GM12878 (cell line): ENCODE data around the gene DHX30. TPM values are rescaled to one million over a fixed set of nuclear protein-coding genes. Genes with fewer than 3 reads are reported as not detected.

Experiments used
- ATAC-seq: fragments of 200-7000 bp; cut with Tn5 transposase; 3 replicates; pipeline ENCODE4 v1.9.1; 2020; ENCODE audit warnings: mild to moderate bottlenecking, moderate library complexity
- BruUV-seq: library from RNA; stranded (reverse); fragments of 400-500 nt; replicated peaks from 2 replicates; lab custom pipeline; 2021; lab: Mats Ljungman, UMichigan
- CTCF ChIA-PET: fragments of 300-600 bp; sonication (Branson Sonifier 250); formaldehyde crosslinking; extraction: SDS; loops from one replicate; lab custom pipeline; 2021; ENCODE audit warnings: inconsistent platforms; lab: Yijun Ruan, JAX
- POLR2A ChIA-PET: fragments of 350-600 bp; formaldehyde crosslinking; extraction: SDS; loops from one replicate; lab custom pipeline; 2021; ENCODE audit warnings: inconsistent platforms; lab: Charles Lee
- RAD21 ChIA-PET: fragments of 300-600 bp; sonication (Branson Sonifier 250); formaldehyde crosslinking; loops from one replicate; lab custom pipeline; 2023; ENCODE audit warnings: antibody characterized with exemption; ENCODE audit not compliant: unreplicated experiment; lab: Charles Lee
- SMC1A ChIA-PET: fragments of 300-600 bp; sonication (Branson Sonifier 250); formaldehyde crosslinking; loops from one replicate; lab custom pipeline; 2023; ENCODE audit not compliant: unreplicated experiment, uncharacterized antibody; lab: Charles Lee
- DNase-seq: peaks from one replicate; pipeline ENCODE4 v3.0.0-alpha.2; 2011; ENCODE audit warnings: low read depth, low spot score
- FAIRE-seq: peaks from 3 replicates; lab custom pipeline; 2011; peaks lifted over from hg19 to GRCh38; lab: Jason Lieb, UNC
- H2AFZ ChIP-seq: 2 replicates; pipeline ENCODE4 v1.6.0; 2011; ENCODE audit warnings: low read depth, low read length, control low read depth; ENCODE audit not compliant: control insufficient read depth
- H3K27ac ChIP-seq: 2 replicates; pipeline ENCODE4 v1.5.1; 2011; ENCODE audit warnings: control low read depth; ENCODE audit not compliant: control insufficient read depth, insufficient read depth
- H3K27me3 ChIP-seq, 2 experiments: replicated peaks in 1 of 2; 2 replicates each; pipeline versions ENCODE4 v1.6.0 to v1.6.1; 2011; ENCODE audit warnings: low read length in 1 of 2; ENCODE audit not compliant: control insufficient read depth in 2 of 2, insufficient read depth in 2 of 2
- H3K36me3 ChIP-seq, 2 experiments: 2 replicates each; pipeline ENCODE4 v1.5.1; 2011; ENCODE audit warnings: low read length in 1 of 2; ENCODE audit not compliant: control insufficient read depth in 2 of 2, insufficient read depth in 2 of 2
- H3K4me1 ChIP-seq: 2 replicates; pipeline ENCODE4 v1.6.1; 2011; ENCODE audit warnings: mild to moderate bottlenecking, low read length, moderate library complexity, mixed read lengths; ENCODE audit not compliant: control insufficient read depth, insufficient read depth
- H3K4me2 ChIP-seq: 2 replicates; pipeline ENCODE4 v1.6.0; 2011; ENCODE audit warnings: control low read depth; ENCODE audit not compliant: control insufficient read depth, insufficient read depth
- H3K4me3 ChIP-seq: fragments of 200-600 bp; sonication (generic); 2 replicates; pipeline ENCODE4 v1.5.1; 2016
- H3K79me2 ChIP-seq: 2 replicates; pipeline ENCODE4 v1.6.0; 2011; ENCODE audit warnings: low read length; ENCODE audit not compliant: control insufficient read depth, insufficient read depth
- H3K9ac ChIP-seq: 2 replicates; pipeline ENCODE4 v1.8.0; 2011; ENCODE audit warnings: low read length, control low read depth, mixed read lengths; ENCODE audit not compliant: control insufficient read depth, insufficient read depth
- H3K9me3 ChIP-seq: replicated peaks from 3 replicates; pipeline ENCODE4 v1.5.1; 2011; ENCODE audit warnings: mild to moderate bottlenecking, low read length; ENCODE audit not compliant: control insufficient read depth, insufficient read depth
- H4K20me1 ChIP-seq: 2 replicates; pipeline ENCODE4 v1.6.0; 2011; ENCODE audit not compliant: control insufficient read depth, insufficient read depth
- ESRRA ChIP-seq: IDR thresholded peaks from 2 replicates; pipeline ENCODE4 v1.6.1; 2012; ENCODE audit warnings: mild to moderate bottlenecking, low read length, improper control_type of control experiment
- HCFC1 ChIP-seq: fragments of 150-350 bp; IDR thresholded peaks from 2 replicates; pipeline ENCODE4 v1.6.1; 2014; ENCODE audit warnings: low read length
- IKZF1 ChIP-seq: fragments of 450-650 bp; conservative IDR thresholded peaks from 2 replicates; pipeline ENCODE4 v1.6.1; 2017; ENCODE audit warnings: antibody characterized with exemption, mild to moderate bottlenecking
- MXI1 ChIP-seq: fragments of 150-350 bp; IDR thresholded peaks from 2 replicates; pipeline ENCODE4 v1.6.1; 2011; ENCODE audit warnings: low read depth, mild to moderate bottlenecking, inconsistent platforms, low read length, improper control_type of control experiment
- NFXL1 ChIP-seq: fragments of 450-650 bp; IDR thresholded peaks from 2 replicates; pipeline ENCODE4 v1.6.1; 2017; ENCODE audit warnings: antibody characterized with exemption, mild to moderate bottlenecking, borderline replicate concordance
- NRF1 ChIP-seq: conservative IDR thresholded peaks from 2 replicates; pipeline ENCODE4 v1.6.1; 2011; ENCODE audit warnings: mild to moderate bottlenecking, low read depth, low read length, improper control_type of control experiment
- SRF ChIP-seq, 2 experiments: IDR thresholded peaks; 2 replicates each; pipeline ENCODE4 v1.6.1; 2011; ENCODE audit warnings: low read depth in 2 of 2, low read length in 2 of 2, mild to moderate bottlenecking in 1 of 2, moderate library complexity in 1 of 2
- TARDBP ChIP-seq: IDR thresholded peaks from 2 replicates; pipeline ENCODE4 v1.6.1; 2016; ENCODE audit warnings: borderline replicate concordance
- TBL1XR1 ChIP-seq: IDR thresholded peaks from 2 replicates; pipeline ENCODE4 v1.6.1; 2012; ENCODE audit warnings: low read depth, low read length, improper control_type of control experiment
- YBX1 ChIP-seq: fragments of 450-650 bp; IDR thresholded peaks from 2 replicates; pipeline ENCODE4 v1.6.1; 2016; ENCODE audit warnings: antibody characterized with exemption
- WGBS: methylation state at CpG from one replicate; pipeline ENCODE4 v1.1.6; 2016; ENCODE audit warnings: low lambda C conversion rate; ENCODE audit not compliant: insufficient replicate concordance, insufficient coverage; ENCODE audit errors: missing lambda C conversion rate; 5-methylcytosine and 5-hydroxymethylcytosine counted together
- in situ Hi-C: fragments of 300-500 bp; cut with MboI; formaldehyde crosslinking; loops from 9 replicates; pipeline ENCODE4 v1.14.3; 2018; ENCODE audit warnings: mixed read lengths
- intact Hi-C: fragments of 100-400 bp; cut with micrococcal nuclease; formaldehyde crosslinking; loops from one replicate; pipeline ENCODE4 v1.14.2; 2022; ENCODE audit not compliant: unreplicated experiment
- polyA plus RNA-seq, 11 experiments: library from polyadenylated mRNA; depleted of rRNA in 4 of 11; unstranded in 6 of 11; stranded (reverse) in 5 of 11; fragments of >200 nt; fragmentation: Nextera tagmentation in 4 of 11; fragmentation: Illumina TruSeq in 1 of 11; extraction: Ambion mirVana in 4 of 11; extraction: Trizol in 1 of 11; gene quantifications; 1 replicate in 1 of 11; 2 replicates in 10 of 11; pipeline versions ENCODE4 v1.2.1 to v1.2.3, GENCODE V29; 2011 to 2016; ENCODE audit warnings: inconsistent platforms in 2 of 11, missing spikeins in 2 of 11, low read depth in 1 of 11
- total RNA-seq, 4 experiments: library from RNA; depleted of rRNA in 3 of 4; stranded (reverse); fragments of >200 nt in 3 of 4; fragmentation: Illumina TruSeq in 1 of 4; extraction: Trizol in 1 of 4; gene quantifications; 2 replicates each; pipeline versions ENCODE4 v1.2.1 to v1.2.3, GENCODE V29; 2013 to 2021
- TF ChIP-seq, protein P1 (sequence below): fragments of 450-650 bp; conservative IDR thresholded peaks from 2 replicates; pipeline ENCODE4 v1.6.1; 2017; ENCODE audit warnings: mild to moderate bottlenecking, moderate library complexity
- TF ChIP-seq, protein P2 (sequence below): fragments of 450-650 bp; formaldehyde crosslinking; IDR thresholded peaks from 2 replicates; pipeline ENCODE4 v1.4.0; 2020; ENCODE audit warnings: mild to moderate bottlenecking, moderate library complexity
- TF ChIP-seq, protein P3 (sequence below), 3 experiments: IDR thresholded peaks in 2 of 3; conservative IDR thresholded peaks in 1 of 3; 2 replicates each; pipeline ENCODE4 v1.5.1; 2011; ENCODE audit warnings: low read depth in 3 of 3, low read length in 3 of 3, mild to moderate bottlenecking in 3 of 3, control low read depth in 2 of 3, moderate library complexity in 2 of 3, inconsistent platforms in 1 of 3, mixed read lengths in 1 of 3; ENCODE audit not compliant: control insufficient read depth in 2 of 3, insufficient read depth in 1 of 3; ENCODE audit errors: extremely low read depth in 1 of 3
- TF ChIP-seq, protein P4 (sequence below): IDR thresholded peaks from 2 replicates; pipeline ENCODE4 v1.6.1; 2011; ENCODE audit warnings: mild to moderate bottlenecking, low read depth, low read length, moderate library complexity; ENCODE audit not compliant: insufficient replicate concordance

The DHX30 gene
- total and polyA plus RNA-seq, 10 of the 15 experiments (the other 5 are each of a cell fraction or from before 2014, with no cell fraction given): 9.5 to 75.3 (median 47.8) TPM

DNA sequence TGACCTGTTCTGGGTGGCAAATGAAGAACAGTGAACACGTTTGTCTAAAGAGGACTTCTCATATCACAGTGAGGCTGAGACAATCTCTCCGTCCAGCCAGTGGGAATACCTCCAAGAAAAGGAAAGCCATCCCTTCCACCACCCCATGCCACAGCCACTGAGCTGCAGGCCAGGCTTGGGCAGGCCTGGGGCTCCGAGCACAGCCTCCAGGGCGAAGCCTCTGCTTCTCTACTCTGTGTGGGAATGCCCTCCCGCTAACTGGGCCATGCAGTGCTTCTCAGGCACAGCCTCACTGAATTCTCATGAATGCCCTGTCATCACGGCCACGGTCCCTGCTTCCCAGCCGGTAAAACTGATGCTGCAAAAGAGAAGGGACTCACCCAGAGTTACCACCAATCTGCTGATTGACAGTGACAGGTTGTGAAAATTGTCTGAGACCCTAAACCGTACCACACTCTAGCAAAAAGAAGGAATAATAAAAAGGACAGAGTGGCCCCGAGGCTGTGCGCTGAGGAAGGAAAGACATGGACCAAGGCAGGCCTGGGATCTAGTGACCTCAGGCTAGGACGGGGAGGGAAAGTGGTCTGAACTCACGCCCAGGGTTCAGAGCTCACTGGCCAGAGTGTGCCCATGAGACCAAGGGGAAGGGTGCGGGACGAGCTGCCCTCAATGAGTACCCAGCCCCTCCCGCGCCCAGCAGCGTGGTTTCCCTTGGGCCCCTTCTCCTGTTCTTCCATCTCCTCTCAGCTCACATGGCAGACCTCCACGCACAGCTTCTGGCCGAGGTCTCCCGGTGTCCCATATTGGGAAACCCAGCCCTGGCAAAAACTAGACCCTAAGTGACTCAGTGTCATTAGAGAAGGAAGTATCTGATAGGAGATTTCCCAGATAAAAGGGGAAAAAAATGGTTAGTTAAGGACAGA, 52.8 kb downstream of the DHX30 start:
- SMC1A ChIA-PET: interaction anchor here (0.6 kb wide), 1 partner anchor 364 kb away, joined by 3 read pairs; no protein-coding TSS in a partner anchor
- H3K36me3 ChIP-seq: peaks cover 8 to 15% of the 10 kb centered on the region in 2 experiments; a peak in 3 of 4 replicates
- RAD21 ChIA-PET: no interaction called here
- DNase-seq (no peak), ATAC-seq (no peak), FAIRE-seq (no peak)
- H3K79me2 ChIP-seq: no peaks in the 10 kb centered on the region
- BruUV-seq: no TSS peak
- in situ Hi-C loops (no loop called here), intact Hi-C loops (no loop called here)
- H3K4me2 ChIP-seq: no peak overlapping the region
- no peaks in the 10 kb centered on the region for H3K27me3 ChIP-seq
- POLR2A ChIA-PET: interaction anchor here (0.6 kb wide), 1 partner anchor 39 kb away, joined by 5 read pairs; no protein-coding TSS in a partner anchor
- no peak overlapping the region for H3K27ac ChIP-seq
- no peaks in the 10 kb centered on the region for H4K20me1 ChIP-seq
- CTCF ChIA-PET: interaction anchor here (0.9 kb wide), 1 partner anchor 18 kb away, joined by 3 read pairs; no protein-coding TSS in a partner anchor
- no peak for TF ChIP-seq MXI1
- TF ChIP-seq, protein P1, sequence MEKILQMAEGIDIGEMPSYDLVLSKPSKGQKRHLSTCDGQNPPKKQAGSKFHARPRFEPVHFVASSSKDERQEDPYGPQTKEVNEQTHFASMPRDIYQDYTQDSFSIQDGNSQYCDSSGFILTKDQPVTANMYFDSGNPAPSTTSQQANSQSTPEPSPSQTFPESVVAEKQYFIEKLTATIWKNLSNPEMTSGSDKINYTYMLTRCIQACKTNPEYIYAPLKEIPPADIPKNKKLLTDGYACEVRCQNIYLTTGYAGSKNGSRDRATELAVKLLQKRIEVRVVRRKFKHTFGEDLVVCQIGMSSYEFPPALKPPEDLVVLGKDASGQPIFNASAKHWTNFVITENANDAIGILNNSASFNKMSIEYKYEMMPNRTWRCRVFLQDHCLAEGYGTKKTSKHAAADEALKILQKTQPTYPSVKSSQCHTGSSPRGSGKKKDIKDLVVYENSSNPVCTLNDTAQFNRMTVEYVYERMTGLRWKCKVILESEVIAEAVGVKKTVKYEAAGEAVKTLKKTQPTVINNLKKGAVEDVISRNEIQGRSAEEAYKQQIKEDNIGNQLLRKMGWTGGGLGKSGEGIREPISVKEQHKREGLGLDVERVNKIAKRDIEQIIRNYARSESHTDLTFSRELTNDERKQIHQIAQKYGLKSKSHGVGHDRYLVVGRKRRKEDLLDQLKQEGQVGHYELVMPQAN: no peak
- TF ChIP-seq, protein P2, sequence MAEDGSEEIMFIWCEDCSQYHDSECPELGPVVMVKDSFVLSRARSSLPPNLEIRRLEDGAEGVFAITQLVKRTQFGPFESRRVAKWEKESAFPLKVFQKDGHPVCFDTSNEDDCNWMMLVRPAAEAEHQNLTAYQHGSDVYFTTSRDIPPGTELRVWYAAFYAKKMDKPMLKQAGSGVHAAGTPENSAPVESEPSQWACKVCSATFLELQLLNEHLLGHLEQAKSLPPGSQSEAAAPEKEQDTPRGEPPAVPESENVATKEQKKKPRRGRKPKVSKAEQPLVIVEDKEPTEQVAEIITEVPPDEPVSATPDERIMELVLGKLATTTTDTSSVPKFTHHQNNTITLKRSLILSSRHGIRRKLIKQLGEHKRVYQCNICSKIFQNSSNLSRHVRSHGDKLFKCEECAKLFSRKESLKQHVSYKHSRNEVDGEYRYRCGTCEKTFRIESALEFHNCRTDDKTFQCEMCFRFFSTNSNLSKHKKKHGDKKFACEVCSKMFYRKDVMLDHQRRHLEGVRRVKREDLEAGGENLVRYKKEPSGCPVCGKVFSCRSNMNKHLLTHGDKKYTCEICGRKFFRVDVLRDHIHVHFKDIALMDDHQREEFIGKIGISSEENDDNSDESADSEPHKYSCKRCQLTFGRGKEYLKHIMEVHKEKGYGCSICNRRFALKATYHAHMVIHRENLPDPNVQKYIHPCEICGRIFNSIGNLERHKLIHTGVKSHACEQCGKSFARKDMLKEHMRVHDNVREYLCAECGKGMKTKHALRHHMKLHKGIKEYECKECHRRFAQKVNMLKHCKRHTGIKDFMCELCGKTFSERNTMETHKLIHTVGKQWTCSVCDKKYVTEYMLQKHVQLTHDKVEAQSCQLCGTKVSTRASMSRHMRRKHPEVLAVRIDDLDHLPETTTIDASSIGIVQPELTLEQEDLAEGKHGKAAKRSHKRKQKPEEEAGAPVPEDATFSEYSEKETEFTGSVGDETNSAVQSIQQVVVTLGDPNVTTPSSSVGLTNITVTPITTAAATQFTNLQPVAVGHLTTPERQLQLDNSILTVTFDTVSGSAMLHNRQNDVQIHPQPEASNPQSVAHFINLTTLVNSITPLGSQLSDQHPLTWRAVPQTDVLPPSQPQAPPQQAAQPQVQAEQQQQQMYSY (CRISPR knock-in tag): no peak
- TF ChIP-seq, protein P3, sequence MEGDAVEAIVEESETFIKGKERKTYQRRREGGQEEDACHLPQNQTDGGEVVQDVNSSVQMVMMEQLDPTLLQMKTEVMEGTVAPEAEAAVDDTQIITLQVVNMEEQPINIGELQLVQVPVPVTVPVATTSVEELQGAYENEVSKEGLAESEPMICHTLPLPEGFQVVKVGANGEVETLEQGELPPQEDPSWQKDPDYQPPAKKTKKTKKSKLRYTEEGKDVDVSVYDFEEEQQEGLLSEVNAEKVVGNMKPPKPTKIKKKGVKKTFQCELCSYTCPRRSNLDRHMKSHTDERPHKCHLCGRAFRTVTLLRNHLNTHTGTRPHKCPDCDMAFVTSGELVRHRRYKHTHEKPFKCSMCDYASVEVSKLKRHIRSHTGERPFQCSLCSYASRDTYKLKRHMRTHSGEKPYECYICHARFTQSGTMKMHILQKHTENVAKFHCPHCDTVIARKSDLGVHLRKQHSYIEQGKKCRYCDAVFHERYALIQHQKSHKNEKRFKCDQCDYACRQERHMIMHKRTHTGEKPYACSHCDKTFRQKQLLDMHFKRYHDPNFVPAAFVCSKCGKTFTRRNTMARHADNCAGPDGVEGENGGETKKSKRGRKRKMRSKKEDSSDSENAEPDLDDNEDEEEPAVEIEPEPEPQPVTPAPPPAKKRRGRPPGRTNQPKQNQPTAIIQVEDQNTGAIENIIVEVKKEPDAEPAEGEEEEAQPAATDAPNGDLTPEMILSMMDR (IDR thresholded peaks at IDR 0.05 in 2 of 3, conservative IDR thresholded peaks at IDR 0.05 in 1 of 3; ENCODE audit: control insufficient read depth in 2 of 3, extremely low read depth in 1 of 3, insufficient read depth in 1 of 3, low read depth in 3 of 3, low read length in 3 of 3): no peak
- TF ChIP-seq, protein P4, sequence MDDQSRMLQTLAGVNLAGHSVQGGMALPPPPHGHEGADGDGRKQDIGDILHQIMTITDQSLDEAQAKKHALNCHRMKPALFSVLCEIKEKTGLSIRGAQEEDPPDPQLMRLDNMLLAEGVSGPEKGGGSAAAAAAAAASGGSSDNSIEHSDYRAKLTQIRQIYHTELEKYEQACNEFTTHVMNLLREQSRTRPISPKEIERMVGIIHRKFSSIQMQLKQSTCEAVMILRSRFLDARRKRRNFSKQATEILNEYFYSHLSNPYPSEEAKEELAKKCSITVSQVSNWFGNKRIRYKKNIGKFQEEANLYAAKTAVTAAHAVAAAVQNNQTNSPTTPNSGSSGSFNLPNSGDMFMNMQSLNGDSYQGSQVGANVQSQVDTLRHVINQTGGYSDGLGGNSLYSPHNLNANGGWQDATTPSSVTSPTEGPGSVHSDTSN: no peak
- TF ChIP-seq IKZF1: no peak
- no peak for TF ChIP-seq NFXL1
- no peak for TF ChIP-seq SRF (IDR thresholded peaks at IDR 0.05; ENCODE audit: low read depth in 2 of 2, low read length in 2 of 2)
- TF ChIP-seq YBX1: no peak
- TF ChIP-seq TARDBP: no peak
- no peak for TF ChIP-seq HCFC1
- no peak for TF ChIP-seq TBL1XR1
- TF ChIP-seq NRF1: no peak
- no peak for TF ChIP-seq ESRRA
- 91% methylated on average over 20 of the region's 21 CpGs for WGBS
- no peaks in the 10 kb centered on the region for H3K9me3 ChIP-seq
- H2AFZ ChIP-seq: no peak overlapping the region
- no peak overlapping the region for H3K4me3 ChIP-seq
- H3K4me1 ChIP-seq: no peaks in the 10 kb centered on the region
- no peak overlapping the region for H3K9ac ChIP-seq
